DND-41 (cell line): Measurements from ENCODE around the gene VENTX.

Source experiments
- ATAC-seq: fragments of 200-7000 bp; cut with Tn5 transposase; 3 replicates; pipeline ENCODE4 v1.9.1; 2021; ENCODE audit warnings: low read depth; ENCODE audit not compliant: insufficient read depth
- DNase-seq: peaks from one replicate; pipeline ENCODE4 v3.0.0-alpha.2; 2020
- H2AFZ ChIP-seq: 2 replicates; pipeline ENCODE4 v1.6.0; 2012; ENCODE audit warnings: low read depth, low read length
- H3K27ac ChIP-seq: 2 replicates; pipeline ENCODE4 v1.5.1; 2012; ENCODE audit warnings: low read length, inconsistent platforms
- H3K27me3 ChIP-seq: fragments of 200-600 bp; sonication (generic); 2 replicates; pipeline ENCODE4 v1.6.0; 2012; ENCODE audit warnings: low read length, mild to moderate bottlenecking, inconsistent platforms; ENCODE audit not compliant: insufficient read depth, poor library complexity
- H3K36me3 ChIP-seq: 2 replicates; pipeline ENCODE4 v1.5.1; 2012; ENCODE audit warnings: low read length, inconsistent platforms; ENCODE audit not compliant: insufficient read depth
- H3K4me1 ChIP-seq: 2 replicates; pipeline ENCODE4 v1.5.1; 2012; ENCODE audit warnings: mild to moderate bottlenecking, low read length; ENCODE audit not compliant: insufficient read depth
- H3K4me2 ChIP-seq: 2 replicates; pipeline ENCODE4 v1.6.0; 2012; ENCODE audit warnings: mild to moderate bottlenecking, moderate library complexity, low read length, inconsistent platforms; ENCODE audit not compliant: insufficient read depth
- H3K4me3 ChIP-seq, 2 experiments: fragments of 200-600 bp in 1 of 2; shearing (Covaris generic) in 1 of 2; 2 replicates each; pipeline ENCODE4 v1.5.1; 2012 to 2016; ENCODE audit warnings: inconsistent platforms in 2 of 2, low read length in 2 of 2, mild to moderate bottlenecking in 2 of 2, low read depth in 1 of 2, moderate library complexity in 1 of 2
- H3K79me2 ChIP-seq: 2 replicates; pipeline ENCODE4 v1.6.0; 2012; ENCODE audit warnings: low read length, inconsistent platforms; ENCODE audit not compliant: insufficient read depth
- H3K9ac ChIP-seq: 2 replicates; pipeline ENCODE4 v1.6.0; 2012; ENCODE audit warnings: low read depth, mild to moderate bottlenecking, inconsistent platforms, low read length, moderate library complexity
- H3K9me3 ChIP-seq: 2 replicates; pipeline ENCODE4 v1.5.1; 2012; ENCODE audit warnings: low read length, moderate library complexity, mild to moderate bottlenecking, inconsistent platforms; ENCODE audit not compliant: insufficient read depth, severe bottlenecking
- H4K20me1 ChIP-seq: 2 replicates; pipeline ENCODE4 v1.6.0; 2012; ENCODE audit warnings: low read length; ENCODE audit not compliant: insufficient read depth
- CTCF ChIP-seq: IDR thresholded peaks from 2 replicates; pipeline ENCODE4 v1.5.1; 2012; ENCODE audit warnings: borderline replicate concordance, low read length, moderate library complexity, mild to moderate bottlenecking; ENCODE audit not compliant: poor library complexity, severe bottlenecking; ENCODE audit errors: extremely low read depth
- EZH2 ChIP-seq: IDR thresholded peaks from 3 replicates; pipeline ENCODE4 v1.6.1; 2012; ENCODE audit warnings: borderline replicate concordance, low read depth, mild to moderate bottlenecking, moderate library complexity, low read length, inconsistent platforms; ENCODE audit not compliant: severe bottlenecking

Gene VENTX

GRCh38 chr10:133235932-133236331 is 1.7 kb upstream of the VENTX start:
- Histone ChIP-seq H3K27ac (no peak overlapping the region), H3K9ac (no peak overlapping the region), H3K4me1 (no peaks in the 10 kb centered on the region), H3K9me3 (no peaks in the 10 kb centered on the region), H3K27me3 (no peaks in the 10 kb centered on the region), H2AFZ (no peak overlapping the region), H3K4me3 (no peak overlapping the region), H3K36me3 (no peaks in the 10 kb centered on the region), H3K79me2 (no peaks in the 10 kb centered on the region), H4K20me1 (no peaks in the 10 kb centered on the region), H3K4me2 (no peak overlapping the region)
- no peak for ATAC-seq
- DNase-seq = no peak
- TF ChIP-seq EZH2 (no peak), CTCF (no peak)

- H3K9me3 ChIP-seq = no peaks in the 10 kb centered on the region
- ATAC-seq = no peak
- H3K9ac ChIP-seq = no peak overlapping the region
- no peaks in the 10 kb centered on the region for H3K4me1 ChIP-seq
- no peak overlapping the region for H3K4me2 ChIP-seq
- no peak overlapping the region for H2AFZ ChIP-seq
- H3K36me3 ChIP-seq = no peaks in the 10 kb centered on the region
- H3K79me2 ChIP-seq = no peaks in the 10 kb centered on the region
- no peak overlapping the region for H3K4me3 ChIP-seq
- no peaks in the 10 kb centered on the region for H4K20me1 ChIP-seq
- DNase-seq = no peak
- H3K27me3 ChIP-seq = no peaks in the 10 kb centered on the region
- H3K27ac ChIP-seq = no peak overlapping the region
- TF ChIP-seq CTCF (no peak), EZH2 (no peak)
Measured at GRCh38 chr10:133236401-133237240, 1.0 kb upstream of the VENTX start.

DNA sequence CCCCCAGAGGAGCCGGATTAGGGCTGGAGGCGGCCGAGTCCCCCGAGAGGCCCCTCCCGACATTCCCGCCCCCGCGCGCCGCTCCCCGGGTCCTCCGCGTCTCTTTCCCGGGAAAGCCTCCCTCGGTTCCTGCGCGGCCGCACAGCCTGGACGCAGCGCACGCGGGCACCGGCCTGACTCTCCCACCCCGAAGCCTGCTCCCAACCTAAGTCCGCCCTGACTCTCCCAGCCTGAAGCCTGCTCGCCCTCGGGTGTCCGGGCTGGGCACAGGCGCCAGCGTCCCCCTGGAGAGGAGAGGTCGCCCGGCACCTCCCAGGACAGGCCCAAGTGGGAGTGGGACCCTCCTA is 441 bp upstream of the VENTX start:
- no peak for TF ChIP-seq EZH2
- TF ChIP-seq CTCF = no peak
- no peak overlapping the region for H3K27ac ChIP-seq
- no peaks in the 10 kb centered on the region for H3K27me3 ChIP-seq
- no peaks in the 10 kb centered on the region for H3K9me3 ChIP-seq
- no peaks in the 10 kb centered on the region for H3K4me1 ChIP-seq
- H3K36me3 ChIP-seq = no peaks in the 10 kb centered on the region
- H4K20me1 ChIP-seq = no peaks in the 10 kb centered on the region
- H3K79me2 ChIP-seq = no peaks in the 10 kb centered on the region
- no peak overlapping the region for H3K4me3 ChIP-seq
- DNase-seq (no peak), ATAC-seq (no peak)
- no peak overlapping the region for H3K4me2 ChIP-seq
- no peak overlapping the region for H3K9ac ChIP-seq
- H2AFZ ChIP-seq = no peak overlapping the region

DNA sequence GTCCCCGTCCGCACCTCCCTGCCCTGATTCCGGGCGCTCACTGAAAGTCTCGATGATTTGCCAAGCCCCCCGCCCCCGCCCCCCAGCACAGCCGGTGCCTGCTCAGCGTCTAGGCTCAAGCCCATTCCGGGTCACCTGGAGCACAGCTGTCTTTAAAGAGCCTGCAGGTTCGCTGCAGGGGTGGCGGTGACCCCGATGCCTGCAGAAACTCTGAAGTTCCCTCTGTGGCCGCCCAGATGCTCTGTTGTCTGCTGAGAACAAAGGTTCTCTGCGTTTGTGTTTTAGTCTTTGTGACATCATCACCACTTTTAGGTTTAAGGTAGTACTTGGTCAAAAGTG is 780 bp downstream of the VENTX start:
- no peaks in the 10 kb centered on the region for H3K4me1 ChIP-seq
- H3K36me3 ChIP-seq = no peaks in the 10 kb centered on the region
- no peaks in the 10 kb centered on the region for H3K79me2 ChIP-seq
- no peak for ATAC-seq
- H3K9me3 ChIP-seq = no peaks in the 10 kb centered on the region
- no peak overlapping the region for H3K27ac ChIP-seq
- H3K4me2 ChIP-seq = no peak overlapping the region
- no peak for TF ChIP-seq CTCF
- no peak for TF ChIP-seq EZH2
- no peak overlapping the region for H3K4me3 ChIP-seq
- DNase-seq = no peak
- H4K20me1 ChIP-seq = 0 out of 2 replicates have a peak, but pooled peaks cover 3% of the 10 kb centered on the region
- no peaks in the 10 kb centered on the region for H3K27me3 ChIP-seq
- H3K9ac ChIP-seq = no peak overlapping the region
- no peak overlapping the region for H2AFZ ChIP-seq
